ENCODE measurements around the gene ARV1. TPM values are rescaled to one million over a fixed set of nuclear protein-coding genes. Genes with fewer than 3 reads are reported as not detected.

ARV1 gene
- polyA plus RNA-seq, 1 donor (not counting 4 experiments of a cell fraction or from before 2014, with no cell fraction given): 38.1 TPM

- Histone ChIP-seq H3K9me3 (ENCODE audit: control insufficient read depth, low read depth, low read length) (no peaks in the 10 kb centered on the region), H3K27me3 (ENCODE audit: control insufficient read depth, extremely low read depth, insufficient read depth, low read length) (no peaks in the 10 kb centered on the region), H3K4me1 (ENCODE audit: control insufficient read depth, extremely low read depth, insufficient read depth, low read length) (peaks cover 8% of the 10 kb centered on the region), H3K4me2 (ENCODE audit: control insufficient read depth, extremely low read depth, insufficient read depth, low read depth, low read length) (no peak overlapping the region), H3K9ac (ENCODE audit: control insufficient read depth, extremely low read depth, insufficient read depth, low read length) (no peak overlapping the region), H4K20me1 (ENCODE audit: control insufficient read depth, extremely low read depth, insufficient read depth, low read length) (no peaks in the 10 kb centered on the region), H3K27ac (ENCODE audit: control insufficient read depth, insufficient read depth, low read length) (no peak overlapping the region), H3K4me3 (ENCODE audit: control insufficient read depth in 2 of 3, extremely low read depth in 1 of 3, insufficient read depth in 2 of 3, low read depth in 1 of 3, low read length in 3 of 3) (no peak overlapping the region), H3K9me1 (ENCODE audit: control insufficient read depth, extremely low read depth, insufficient read depth, low read length) (no peaks in the 10 kb centered on the region), H3K36me3 (ENCODE audit: control insufficient read depth in 2 of 2, extremely low read depth in 1 of 2, insufficient read depth in 2 of 2, low read length in 2 of 2) (peaks cover 0 to 4% of the 10 kb centered on the region in 2 experiments), H3K79me2 (ENCODE audit: control insufficient read depth, insufficient read depth, low read length) (peaks cover 18% of the 10 kb centered on the region), H2AFZ (ENCODE audit: control insufficient read depth, low read length) (no peak overlapping the region)
- TF ChIP-seq CTCF (optimal IDR thresholded peaks at IDR 0.05 in 1 of 3, IDR thresholded peaks at IDR 0.05 in 1 of 3, conservative IDR thresholded peaks at IDR 0.05 in 1 of 3; ENCODE audit: extremely low read depth in 1 of 3, insufficient read depth in 2 of 3, low read length in 3 of 3) (no peak), EZH2 (IDR thresholded peaks at IDR 0.05; ENCODE audit: low read length) (no peak)
- dilution Hi-C loops (cut with MboI; ENCODE audit: extremely low pct_ligation_motif_present, low sequenced_read_pairs): no loop called here
- DNase-seq (ENCODE audit: low read depth, low spot score): no peak
- no peak for FAIRE-seq
Measured at GRCh38 chr1:231029841-231030240, 50.9 kb downstream of the ARV1 start.

- Histone ChIP-seq H3K9me1 (ENCODE audit: control insufficient read depth, extremely low read depth, insufficient read depth, low read length) (no peaks in the 10 kb centered on the region), H4K20me1 (ENCODE audit: control insufficient read depth, extremely low read depth, insufficient read depth, low read length) (no peaks in the 10 kb centered on the region), H3K4me1 (ENCODE audit: control insufficient read depth, extremely low read depth, insufficient read depth, low read length) (peaks cover 2% of the 10 kb centered on the region), H3K4me3 (ENCODE audit: control insufficient read depth in 2 of 3, extremely low read depth in 1 of 3, insufficient read depth in 2 of 3, low read depth in 1 of 3, low read length in 3 of 3) (no peak overlapping the region), H3K79me2 (ENCODE audit: control insufficient read depth, insufficient read depth, low read length) (peaks cover 36% of the 10 kb centered on the region), H3K9me3 (ENCODE audit: control insufficient read depth, low read depth, low read length) (no peaks in the 10 kb centered on the region), H3K27me3 (ENCODE audit: control insufficient read depth, extremely low read depth, insufficient read depth, low read length) (no peaks in the 10 kb centered on the region), H3K4me2 (ENCODE audit: control insufficient read depth, extremely low read depth, insufficient read depth, low read depth, low read length) (no peak overlapping the region), H3K27ac (ENCODE audit: control insufficient read depth, insufficient read depth, low read length) (no peak overlapping the region), H3K36me3 (ENCODE audit: control insufficient read depth in 2 of 2, extremely low read depth in 1 of 2, insufficient read depth in 2 of 2, low read length in 2 of 2) (peaks cover 0 to 4% of the 10 kb centered on the region in 2 experiments), H2AFZ (ENCODE audit: control insufficient read depth, low read length) (no peak overlapping the region), H3K9ac (ENCODE audit: control insufficient read depth, extremely low read depth, insufficient read depth, low read length) (no peak overlapping the region)
- FAIRE-seq (no peak), DNase-seq (ENCODE audit: low read depth, low spot score) (no peak)
- TF ChIP-seq EZH2 (IDR thresholded peaks at IDR 0.05; ENCODE audit: low read length) (no peak), CTCF (optimal IDR thresholded peaks at IDR 0.05 in 1 of 3, IDR thresholded peaks at IDR 0.05 in 1 of 3, conservative IDR thresholded peaks at IDR 0.05 in 1 of 3; ENCODE audit: extremely low read depth in 1 of 3, insufficient read depth in 2 of 3, low read length in 3 of 3) (no peak)
- dilution Hi-C loops (cut with MboI; ENCODE audit: extremely low pct_ligation_motif_present, low sequenced_read_pairs): no loop called here
Measured at GRCh38 chr1:231032963-231033362, 54.1 kb downstream of the ARV1 start.
